Measurements from ENCODE around the gene SLC52A3.

The SLC52A3 gene

DNA sequence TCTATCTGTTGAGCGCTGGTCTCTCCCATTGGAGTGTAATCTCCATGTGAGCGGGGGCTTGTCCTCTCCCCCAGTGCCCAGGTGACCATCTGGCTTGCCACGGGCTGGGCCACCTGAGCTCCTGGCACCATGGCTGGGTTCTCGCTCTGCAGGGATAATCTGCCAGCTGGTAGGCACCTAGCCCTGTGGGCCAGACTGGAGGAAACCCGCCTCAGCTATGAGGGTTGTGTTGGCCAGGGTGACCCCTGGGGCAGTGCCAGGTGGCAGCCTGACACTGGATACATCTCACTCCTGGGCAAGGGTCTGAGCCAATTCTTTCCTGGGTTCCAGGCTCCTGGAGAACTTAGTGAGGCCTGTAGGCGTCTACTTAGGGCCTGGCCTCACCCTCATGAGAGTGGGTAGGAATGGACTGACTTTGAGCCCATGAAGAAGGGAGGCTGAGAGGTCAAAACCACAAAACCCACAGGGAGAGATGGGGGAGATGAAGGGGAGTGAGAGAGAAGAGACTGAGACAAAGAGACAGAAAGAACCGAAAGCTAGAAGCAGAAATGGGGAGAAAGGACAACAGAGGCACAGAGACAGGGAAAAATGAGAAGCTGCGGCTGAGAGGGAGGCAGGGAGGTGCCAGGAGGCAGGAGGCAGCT lies 5.8 kb upstream of the SLC52A3 start:
- Histone ChIP-seq H3K27me3 (ENCODE audit: insufficient read depth, low read length) (peaks cover 4% of the 10 kb centered on the region; the same call in 1 of the 2 replicates), H3K79me2 (ENCODE audit: insufficient read depth, low read length) (no peaks in the 10 kb centered on the region), H3K4me2 (ENCODE audit: low read length) (no peak overlapping the region), H3K9me2 (ENCODE audit: low read depth, low read length) (no peaks in the 10 kb centered on the region), H3F3A (ENCODE audit: insufficient read depth, low read length) (no peaks in the 10 kb centered on the region), H2AFZ (ENCODE audit: low read length) (no peak overlapping the region), H4K20me1 (ENCODE audit: insufficient read depth, low read length) (no peaks in the 10 kb centered on the region), H3K4me1 (ENCODE audit: insufficient read depth, low read length, severe bottlenecking) (no peaks in the 10 kb centered on the region), H3K27ac (ENCODE audit: low read depth, low read length, poor library complexity, severe bottlenecking) (no peak overlapping the region), H3K9me3 (ENCODE audit: low read length) (peaks cover 3% of the 10 kb centered on the region; the same call in 1 of the 2 replicates), H3K9ac (ENCODE audit: low read length) (no peak overlapping the region), H3K36me3 (ENCODE audit: insufficient read depth, low read length) (no peaks in the 10 kb centered on the region), H3K4me3 (ENCODE audit: low read depth, low read length, poor library complexity, severe bottlenecking) (no peak overlapping the region)
- no peak for TF ChIP-seq EZH2 (IDR thresholded peaks at IDR 0.05; ENCODE audit: borderline replicate concordance, low read length)
- TF ChIP-seq, protein P1, sequence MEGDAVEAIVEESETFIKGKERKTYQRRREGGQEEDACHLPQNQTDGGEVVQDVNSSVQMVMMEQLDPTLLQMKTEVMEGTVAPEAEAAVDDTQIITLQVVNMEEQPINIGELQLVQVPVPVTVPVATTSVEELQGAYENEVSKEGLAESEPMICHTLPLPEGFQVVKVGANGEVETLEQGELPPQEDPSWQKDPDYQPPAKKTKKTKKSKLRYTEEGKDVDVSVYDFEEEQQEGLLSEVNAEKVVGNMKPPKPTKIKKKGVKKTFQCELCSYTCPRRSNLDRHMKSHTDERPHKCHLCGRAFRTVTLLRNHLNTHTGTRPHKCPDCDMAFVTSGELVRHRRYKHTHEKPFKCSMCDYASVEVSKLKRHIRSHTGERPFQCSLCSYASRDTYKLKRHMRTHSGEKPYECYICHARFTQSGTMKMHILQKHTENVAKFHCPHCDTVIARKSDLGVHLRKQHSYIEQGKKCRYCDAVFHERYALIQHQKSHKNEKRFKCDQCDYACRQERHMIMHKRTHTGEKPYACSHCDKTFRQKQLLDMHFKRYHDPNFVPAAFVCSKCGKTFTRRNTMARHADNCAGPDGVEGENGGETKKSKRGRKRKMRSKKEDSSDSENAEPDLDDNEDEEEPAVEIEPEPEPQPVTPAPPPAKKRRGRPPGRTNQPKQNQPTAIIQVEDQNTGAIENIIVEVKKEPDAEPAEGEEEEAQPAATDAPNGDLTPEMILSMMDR (IDR thresholded peaks at IDR 0.05; ENCODE audit: low read length), result no peak

DNA sequence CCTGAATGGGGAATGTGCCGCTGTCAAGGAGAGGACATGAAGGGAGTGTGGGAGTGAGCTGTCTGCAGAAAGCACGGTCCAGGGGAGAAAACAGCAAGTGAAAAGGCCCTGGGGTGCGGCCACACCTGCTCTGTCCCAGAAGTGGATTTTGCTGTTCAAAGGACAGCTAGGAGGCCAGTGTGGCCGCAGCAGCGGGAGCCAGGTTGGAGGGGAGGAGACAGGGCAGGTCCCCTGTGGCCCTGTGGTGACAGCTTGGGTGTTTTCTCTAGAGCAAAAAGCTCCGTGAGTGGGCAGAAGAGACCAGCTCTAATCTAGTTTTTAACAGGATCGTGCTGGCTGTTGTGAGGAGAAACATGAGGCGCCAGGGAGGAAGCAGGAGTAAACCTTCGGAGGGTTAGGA lies 4.5 kb upstream of the SLC52A3 start:
- Histone ChIP-seq H3K4me2 (ENCODE audit: low read length) (no peak overlapping the region), H3K9me3 (ENCODE audit: low read length) (peaks cover 3% of the 10 kb centered on the region; the same call in 1 of the 2 replicates), H3K9me2 (ENCODE audit: low read depth, low read length) (no peaks in the 10 kb centered on the region), H3K4me1 (ENCODE audit: insufficient read depth, low read length, severe bottlenecking) (no peaks in the 10 kb centered on the region), H3K27ac (ENCODE audit: low read depth, low read length, poor library complexity, severe bottlenecking) (no peak overlapping the region), H3K4me3 (ENCODE audit: low read depth, low read length, poor library complexity, severe bottlenecking) (no peak overlapping the region), H3K36me3 (ENCODE audit: insufficient read depth, low read length) (no peaks in the 10 kb centered on the region), H3K9ac (ENCODE audit: low read length) (no peak overlapping the region), H3K79me2 (ENCODE audit: insufficient read depth, low read length) (no peaks in the 10 kb centered on the region), H3F3A (ENCODE audit: insufficient read depth, low read length) (no peaks in the 10 kb centered on the region), H2AFZ (ENCODE audit: low read length) (no peak overlapping the region), H4K20me1 (ENCODE audit: insufficient read depth, low read length) (no peaks in the 10 kb centered on the region), H3K27me3 (ENCODE audit: insufficient read depth, low read length) (peaks cover 7% of the 10 kb centered on the region; the same call in 1 of the 2 replicates)
- TF ChIP-seq, protein P1 (IDR thresholded peaks at IDR 0.05; ENCODE audit: low read length), result no peak
- TF ChIP-seq EZH2 (IDR thresholded peaks at IDR 0.05; ENCODE audit: borderline replicate concordance, low read length), result no peak

DNA sequence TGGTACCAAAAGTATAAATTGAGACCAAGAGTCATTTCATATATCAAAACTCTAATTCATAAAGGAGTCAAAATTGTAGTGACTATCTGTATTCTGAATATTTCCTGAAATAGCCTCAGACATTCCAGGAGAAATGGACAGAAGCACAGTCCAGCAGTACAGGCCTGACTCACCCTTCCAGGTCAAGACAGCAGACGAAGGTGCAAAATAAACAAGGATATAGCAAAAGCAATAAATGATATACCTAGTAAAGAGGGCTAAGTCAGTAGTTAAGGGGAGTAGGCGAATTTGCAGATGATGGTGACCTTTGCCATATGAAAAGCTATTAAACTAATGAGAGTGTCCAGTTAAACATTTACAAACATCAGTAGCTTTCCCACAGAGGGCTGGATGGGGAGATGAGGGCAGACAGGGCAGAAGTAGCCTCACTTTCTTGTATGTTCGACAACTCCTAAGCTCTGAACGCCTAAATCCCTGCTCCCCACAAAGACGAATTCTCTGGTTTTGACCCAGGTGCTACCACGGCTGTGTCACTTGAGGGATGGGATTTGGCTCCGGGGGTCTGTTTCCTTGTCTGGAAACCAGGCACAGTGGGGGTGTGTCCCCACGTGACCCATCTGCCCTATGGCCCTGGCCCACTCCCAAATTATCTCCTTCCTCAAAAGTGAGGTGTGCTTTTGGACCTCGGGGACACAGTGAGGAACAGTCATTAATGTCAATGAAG lies 3.6 kb upstream of the SLC52A3 start:
- no peaks in the 10 kb centered on the region for H3K9me2 ChIP-seq (ENCODE audit: low read depth, low read length)
- peaks cover 3% of the 10 kb centered on the region; the same call in 1 of the 2 replicates for H3K9me3 ChIP-seq (ENCODE audit: low read length)
- TF ChIP-seq, protein P1 (IDR thresholded peaks at IDR 0.05; ENCODE audit: low read length), result no peak
- TF ChIP-seq EZH2 (IDR thresholded peaks at IDR 0.05; ENCODE audit: borderline replicate concordance, low read length), result no peak
- no peaks in the 10 kb centered on the region for H4K20me1 ChIP-seq (ENCODE audit: insufficient read depth, low read length)
- H3K36me3 ChIP-seq (ENCODE audit: insufficient read depth, low read length), result no peaks in the 10 kb centered on the region
- H3K27me3 ChIP-seq (ENCODE audit: insufficient read depth, low read length), result peaks cover 7% of the 10 kb centered on the region; the same call in 1 of the 2 replicates
- H3F3A ChIP-seq (ENCODE audit: insufficient read depth, low read length), result no peaks in the 10 kb centered on the region
- H3K27ac ChIP-seq (ENCODE audit: low read depth, low read length, poor library complexity, severe bottlenecking), result no peak overlapping the region
- H3K79me2 ChIP-seq (ENCODE audit: insufficient read depth, low read length), result no peaks in the 10 kb centered on the region
- no peak overlapping the region for H3K4me2 ChIP-seq (ENCODE audit: low read length)
- H3K9ac ChIP-seq (ENCODE audit: low read length), result no peak overlapping the region
- H3K4me3 ChIP-seq (ENCODE audit: low read depth, low read length, poor library complexity, severe bottlenecking), result no peak overlapping the region
- H3K4me1 ChIP-seq (ENCODE audit: insufficient read depth, low read length, severe bottlenecking), result no peaks in the 10 kb centered on the region
- no peak overlapping the region for H2AFZ ChIP-seq (ENCODE audit: low read length)
